ENCODE measurements around the gene NFATC3.

NFATC3 gene

DNA sequence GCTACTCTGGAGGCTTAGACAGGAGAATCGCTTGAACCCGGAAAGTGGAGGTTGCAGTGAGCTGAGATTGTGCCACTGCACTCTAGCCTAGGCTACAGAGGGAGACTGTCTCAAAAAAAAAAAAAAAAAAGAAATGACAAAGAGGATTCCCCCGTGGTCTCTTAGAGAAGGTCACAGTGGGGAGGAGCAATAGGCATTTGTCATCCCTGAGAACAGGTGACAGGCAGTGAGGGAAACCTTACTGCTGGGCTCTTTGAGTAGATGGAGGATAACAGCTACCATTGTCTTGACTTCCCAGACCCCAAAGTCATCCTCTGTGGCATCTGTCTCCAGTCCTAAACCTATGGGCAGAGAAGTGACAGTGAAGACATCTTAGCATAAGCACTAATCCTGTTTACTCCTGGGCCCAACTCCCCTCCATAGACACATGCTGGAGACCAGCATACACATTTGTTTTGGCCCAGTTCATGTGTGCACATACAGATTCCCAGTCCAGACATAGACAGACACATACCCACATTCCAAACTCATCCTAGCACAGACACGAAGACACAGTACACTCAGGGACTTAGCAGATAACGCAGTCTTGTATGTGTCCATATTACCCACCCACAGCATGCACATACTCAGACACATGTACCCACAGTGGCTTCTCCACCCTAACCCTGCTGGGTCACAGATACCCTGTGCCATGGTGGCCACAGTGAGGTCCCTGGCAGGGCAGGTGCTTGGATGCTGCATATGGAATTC lies 148.1 kb downstream of the NFATC3 start:
- DNase-seq: no peak

DNA sequence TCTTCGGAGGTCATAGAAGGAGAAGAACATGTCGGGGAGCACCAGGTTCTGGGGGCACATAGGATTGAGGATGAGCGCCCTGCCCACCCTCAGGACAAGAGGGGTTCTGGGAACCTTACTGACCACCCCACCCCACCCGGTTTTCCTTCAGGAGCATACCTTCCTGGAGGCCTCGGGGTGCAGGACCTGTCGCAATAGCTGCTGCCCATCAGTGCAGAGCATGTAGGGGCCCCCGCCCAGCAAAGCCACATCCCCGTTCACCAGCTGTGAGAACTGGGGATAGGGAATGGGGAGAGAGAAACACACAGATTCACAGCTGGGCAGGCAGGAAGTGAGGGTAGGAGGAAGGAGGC lies 148.6 kb downstream of the NFATC3 start:
- DNase-seq: no peak

- DNase-seq: no peak
Measured at GRCh38 chr16:68234188-68235107, 149.3 kb downstream of the NFATC3 start.

DNA sequence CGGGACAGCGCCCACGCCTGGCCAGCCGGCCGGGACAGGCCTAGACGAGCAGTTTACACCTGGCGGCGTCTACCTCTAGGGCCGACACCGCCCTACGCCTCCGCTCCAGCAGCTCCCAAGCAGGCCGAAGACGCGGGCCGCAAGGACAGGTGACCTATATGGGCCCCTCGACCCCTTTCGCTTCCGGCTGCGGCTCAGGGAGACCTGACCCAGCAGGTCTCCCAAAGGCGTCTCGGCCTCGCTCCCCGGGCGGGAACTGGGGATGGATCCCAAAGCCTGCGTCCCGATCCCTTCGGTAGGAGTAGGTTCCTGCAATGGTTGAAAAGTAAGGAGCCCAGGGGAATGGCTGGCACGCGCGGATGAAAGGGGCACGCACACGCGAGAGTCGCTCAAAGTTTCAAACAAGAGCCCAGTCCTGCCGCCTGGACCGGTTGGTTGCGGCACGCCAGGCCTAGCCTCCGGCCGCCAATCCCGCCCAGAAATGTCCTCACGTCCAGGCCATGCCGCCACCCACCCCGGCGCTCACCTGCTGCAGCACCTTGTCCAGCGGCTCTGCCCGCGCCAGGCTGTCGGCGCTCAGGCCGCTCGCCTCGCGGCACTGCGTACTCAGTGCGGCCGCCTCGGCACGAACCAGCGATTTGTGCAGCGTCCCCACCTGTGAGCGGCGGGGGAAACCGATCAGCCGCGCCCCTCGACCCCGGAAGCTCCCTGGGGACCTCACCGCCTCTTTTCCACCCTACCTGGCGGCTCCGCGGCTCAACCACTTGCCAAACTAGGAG lies 150.1 kb downstream of the NFATC3 start:
- DNase-seq: no peak

GRCh38 chr16:68235887-68236136 lies 150.6 kb downstream of the NFATC3 start, which contains the start of gene ESRP2:
Gene ESRP2 (minus strand): TSS chr16:68236127. CDS start chr16:68236045, 82 bp downstream.
- no peak for DNase-seq

DNA sequence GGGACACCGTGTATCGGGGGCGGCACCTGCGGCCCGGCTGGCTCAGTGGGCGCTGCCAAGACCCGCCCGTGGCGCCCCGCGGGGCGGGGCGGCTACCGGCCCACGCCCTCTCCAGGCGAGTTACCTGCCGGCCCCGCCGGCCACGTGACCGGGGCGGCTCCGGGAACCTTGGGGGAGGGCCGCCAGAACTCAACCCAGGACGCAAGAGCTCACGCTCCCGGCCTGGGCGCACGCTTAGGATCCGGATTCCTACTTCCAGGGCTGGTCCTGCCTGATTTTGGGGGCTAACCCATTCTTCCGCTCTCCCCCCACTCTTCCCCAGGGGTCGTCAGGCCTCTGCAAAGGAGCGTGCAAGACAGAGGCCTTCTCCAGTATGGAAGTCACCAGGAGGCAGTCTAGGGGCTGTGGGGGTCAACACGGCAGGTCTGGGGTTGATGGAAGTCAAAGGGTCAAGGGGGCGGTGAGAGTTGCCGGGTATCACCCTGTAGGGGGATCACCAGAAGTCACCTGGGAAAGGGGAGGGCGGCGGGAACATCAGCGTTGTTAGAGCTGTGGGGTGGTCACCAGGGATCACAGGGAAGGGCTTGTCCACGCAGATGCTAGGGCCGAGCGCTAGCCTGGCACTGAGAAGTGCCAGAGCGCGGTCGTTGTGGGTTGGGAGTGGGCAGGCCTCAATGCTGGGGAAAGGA lies 151.1 kb downstream of the NFATC3 start:
- no peak for DNase-seq

DNA sequence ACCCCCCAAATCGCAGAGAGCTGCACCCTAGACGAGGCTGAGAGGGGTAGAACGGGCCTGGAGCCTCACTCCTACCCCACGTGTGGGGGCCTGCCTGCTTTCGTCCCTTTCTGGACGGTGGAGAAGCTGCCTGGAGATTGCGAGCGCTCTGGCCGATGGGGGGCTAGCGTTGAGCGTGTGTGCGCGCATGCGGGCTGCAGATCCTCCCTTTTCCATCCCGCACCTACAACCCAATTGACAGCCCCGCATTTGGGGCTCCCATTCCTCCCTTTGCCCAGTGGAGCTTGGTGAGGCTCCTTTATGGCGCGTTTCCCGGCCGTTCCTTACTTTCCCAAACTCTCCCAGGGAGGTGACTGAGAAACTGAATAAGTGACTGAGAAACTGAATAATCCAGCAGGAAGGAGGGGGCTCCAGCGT lies 151.7 kb downstream of the NFATC3 start:
- no peak for DNase-seq

DNA sequence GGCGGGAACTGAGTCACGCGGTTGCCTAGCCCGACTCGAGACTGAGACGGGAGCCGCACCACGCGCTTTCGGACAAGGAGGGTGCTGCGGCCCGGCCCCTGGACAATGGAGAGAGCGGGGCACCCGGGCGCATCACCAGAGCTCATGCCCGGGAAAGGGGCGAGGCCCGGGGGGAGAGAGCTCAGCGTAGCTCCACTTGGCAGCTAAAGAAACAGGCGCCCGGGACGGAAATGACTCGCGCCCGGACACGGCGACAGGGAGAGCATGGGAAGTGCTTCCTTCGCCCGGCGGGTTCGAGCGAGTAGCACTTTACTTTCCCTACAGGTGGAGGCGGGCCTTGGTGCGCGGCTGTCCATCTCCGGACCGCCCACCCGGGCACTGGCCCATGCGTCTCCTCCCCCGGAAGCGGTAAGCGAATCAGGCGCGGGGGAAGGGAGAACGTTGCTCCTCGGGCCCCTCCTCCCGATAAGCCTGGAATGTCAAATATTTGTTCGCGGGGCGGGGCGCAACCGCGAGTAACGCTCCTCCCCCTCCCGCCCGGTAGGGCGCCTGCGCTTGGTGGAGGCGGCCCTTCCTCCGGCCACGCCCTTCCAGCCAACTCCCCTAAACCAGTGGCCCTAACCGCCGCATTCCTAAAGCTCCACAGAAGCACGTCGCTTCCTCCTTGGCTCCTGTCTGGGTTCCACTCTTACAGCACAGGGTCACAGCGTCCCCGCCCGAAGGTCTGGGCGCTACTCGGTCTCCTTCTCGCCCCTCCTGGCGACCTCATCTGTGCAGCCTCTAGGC lies 152.3 kb downstream of the NFATC3 start:
- DNase-seq: peak; percentile 98

DNA sequence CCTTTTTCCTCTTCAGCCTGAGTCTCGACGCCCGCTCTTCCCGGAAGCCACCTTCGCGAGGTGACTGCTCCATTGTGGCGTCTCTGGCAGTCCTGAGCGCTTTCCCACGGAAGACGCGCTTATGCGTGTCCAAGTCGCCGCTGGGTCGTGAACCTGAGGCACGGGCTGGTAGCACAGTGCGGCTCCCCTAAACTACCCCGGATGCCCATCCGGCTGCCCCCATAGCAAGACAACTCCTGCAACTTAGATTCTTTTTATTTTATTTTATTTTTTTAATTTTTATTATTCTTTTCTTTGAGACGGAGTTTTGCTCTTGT lies 152.8 kb downstream of the NFATC3 start:
- no peak for DNase-seq

- no peak for DNase-seq
Measured at GRCh38 chr16:68242085-68242484, 156.9 kb downstream of the NFATC3 start.

- no peak for DNase-seq
Measured at GRCh38 chr16:68242926-68243858, 158.0 kb downstream of the NFATC3 start.

DNA sequence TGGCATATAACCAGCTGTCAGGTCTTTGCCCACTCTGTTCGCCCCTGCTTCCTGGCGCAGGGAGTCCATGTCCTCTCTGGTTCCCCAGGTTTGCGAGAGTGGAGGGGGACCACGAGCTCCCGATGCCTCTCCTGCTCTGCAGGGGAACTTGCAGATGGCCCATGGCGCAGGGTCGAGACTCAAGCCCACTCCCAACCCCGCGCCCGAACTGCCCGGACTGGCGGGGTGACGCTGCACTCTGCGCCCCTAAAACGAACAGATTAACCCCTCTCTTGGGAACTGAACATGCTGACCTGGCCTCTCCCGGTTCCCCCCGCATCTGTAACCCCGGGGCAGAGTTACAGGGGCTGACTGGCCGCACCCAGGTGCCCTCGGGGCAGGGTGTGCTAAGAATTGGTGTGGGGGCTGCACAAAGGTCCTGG lies 159.3 kb downstream of the NFATC3 start:
- no peak for DNase-seq

GRCh38 chr16:68244903-68245853 lies 160.0 kb downstream of the NFATC3 start, which contains the start of gene PLA2G15:
Gene PLA2G15 (plus strand): TSS chr16:68245373. CDS start chr16:68245427, 54 bp downstream.
- peak; percentile 92 for DNase-seq

DNA sequence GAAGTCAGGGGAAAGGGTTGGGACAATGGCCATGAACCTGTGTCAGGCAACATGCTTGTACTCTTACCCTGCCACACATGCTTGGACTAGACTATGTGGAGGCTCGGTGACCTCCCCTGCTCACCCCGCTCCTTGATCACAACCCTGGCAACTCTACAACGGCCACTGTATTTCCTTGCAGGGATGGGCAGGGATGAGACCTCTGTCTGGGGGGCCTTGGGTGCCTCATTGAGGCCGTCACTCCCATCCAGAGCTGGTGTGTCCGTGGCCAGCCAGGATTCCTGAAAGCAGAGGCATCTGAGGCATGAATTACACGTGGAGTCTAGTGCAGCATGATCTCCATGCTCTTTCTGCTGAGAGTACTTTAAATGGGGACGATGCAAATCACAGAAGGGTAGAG lies 161.0 kb downstream of the NFATC3 start:
- no peak for DNase-seq

- no peak for DNase-seq
Measured at GRCh38 chr16:68246666-68247065, 161.5 kb downstream of the NFATC3 start.

DNA sequence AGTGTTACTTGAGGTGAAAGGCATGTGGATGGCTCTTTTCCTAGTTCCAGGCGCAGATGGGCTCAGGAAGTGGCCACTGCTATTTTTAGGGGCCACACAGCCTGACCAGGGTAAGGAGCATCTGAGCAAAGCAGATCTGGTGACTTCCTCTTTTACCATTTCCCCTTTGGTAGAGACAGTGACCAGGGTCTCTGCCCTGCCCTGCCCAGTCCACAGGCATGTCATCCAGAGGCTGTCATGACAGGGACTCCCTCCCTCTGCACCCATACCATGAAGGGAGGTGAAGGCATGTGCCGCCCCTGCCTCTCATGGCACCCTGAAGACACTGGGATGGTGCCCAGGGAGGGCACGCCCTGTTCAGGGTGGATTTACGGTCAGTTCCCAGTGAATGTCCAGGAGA lies 162.2 kb downstream of the NFATC3 start:
- DNase-seq: no peak

DNA sequence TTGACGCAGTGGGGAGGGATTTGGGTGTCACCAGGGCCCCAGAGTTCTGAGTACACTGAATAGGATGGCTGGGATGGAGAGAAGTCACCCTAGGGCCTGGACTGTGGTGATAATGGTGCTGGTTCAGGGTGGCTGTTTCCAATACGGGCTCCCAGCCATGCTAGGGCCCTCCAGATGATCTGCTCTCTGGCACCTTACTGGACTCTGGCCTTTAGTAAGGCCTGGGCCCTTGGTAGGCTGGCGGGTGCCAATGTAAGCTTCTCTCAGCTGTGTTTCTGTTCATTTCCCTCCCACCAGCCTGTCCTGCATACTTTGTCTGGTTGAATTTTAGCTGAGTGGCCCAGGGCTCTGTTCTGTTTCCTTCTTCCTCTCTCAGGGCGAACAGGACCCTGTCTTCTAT lies 162.8 kb downstream of the NFATC3 start:
- no peak for DNase-seq

DNA sequence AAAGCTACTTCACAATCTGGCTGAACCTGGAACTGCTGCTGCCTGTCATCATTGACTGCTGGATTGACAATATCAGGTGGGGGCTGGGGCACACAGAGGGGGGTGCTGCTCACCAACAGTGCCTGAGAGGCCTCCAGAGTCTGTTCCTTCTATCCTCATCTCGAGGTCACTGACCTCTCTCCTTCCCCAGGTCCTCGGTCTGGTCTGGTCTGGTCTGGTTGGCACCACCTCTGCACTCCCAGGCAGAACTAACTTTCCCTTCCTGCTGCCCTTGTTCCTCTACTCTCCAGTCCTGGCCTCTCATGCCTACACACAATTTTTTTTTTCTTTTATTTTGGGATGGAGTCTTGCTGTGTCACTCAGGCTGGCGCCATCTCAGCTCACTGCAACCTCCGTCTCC lies 164.2 kb downstream of the NFATC3 start:
- DNase-seq: no peak

DNA sequence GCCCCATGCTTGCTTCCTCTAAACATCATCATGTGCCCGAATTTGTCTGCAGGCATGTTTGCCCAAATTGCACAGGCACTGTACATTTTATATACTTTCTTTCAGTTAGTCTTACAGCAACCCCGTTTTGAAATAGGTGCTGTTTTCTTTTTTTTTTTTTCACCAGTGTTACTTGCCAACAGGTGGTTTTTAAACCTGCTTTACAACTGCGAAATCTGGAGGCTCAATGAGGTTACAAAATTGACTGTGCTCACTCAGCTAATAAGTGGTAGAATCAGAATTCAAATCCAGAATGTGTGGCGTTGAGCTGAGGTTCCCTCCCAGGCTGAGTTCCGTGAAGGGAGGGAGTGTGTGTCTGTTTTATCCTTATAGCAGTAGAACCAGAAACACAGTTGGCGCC lies 165.8 kb downstream of the NFATC3 start:
- no peak for DNase-seq

GRCh38 chr16:68251832-68252231 lies 166.7 kb downstream of the NFATC3 start:
- DNase-seq: no peak

Data from fibroblast of upper back skin (primary cell).